NK-92 treated with Interleukin-12 subunit alpha and Interleukin-12 subunit beta, amount 100 ng/mL, for 24 hours (cell line): ENCODE measurements around the gene IFNL3.
"Not testable (repeated sequence)": the region's sequence is repeated elsewhere in the genome, so short reads cannot be mapped to it uniquely, and the experiment has no call there.

Experiments used
- DNase-seq: peaks from one replicate; lab custom pipeline; 2025; lab: John Stamatoyannopoulos, UW

IFNL3 gene

DNA sequence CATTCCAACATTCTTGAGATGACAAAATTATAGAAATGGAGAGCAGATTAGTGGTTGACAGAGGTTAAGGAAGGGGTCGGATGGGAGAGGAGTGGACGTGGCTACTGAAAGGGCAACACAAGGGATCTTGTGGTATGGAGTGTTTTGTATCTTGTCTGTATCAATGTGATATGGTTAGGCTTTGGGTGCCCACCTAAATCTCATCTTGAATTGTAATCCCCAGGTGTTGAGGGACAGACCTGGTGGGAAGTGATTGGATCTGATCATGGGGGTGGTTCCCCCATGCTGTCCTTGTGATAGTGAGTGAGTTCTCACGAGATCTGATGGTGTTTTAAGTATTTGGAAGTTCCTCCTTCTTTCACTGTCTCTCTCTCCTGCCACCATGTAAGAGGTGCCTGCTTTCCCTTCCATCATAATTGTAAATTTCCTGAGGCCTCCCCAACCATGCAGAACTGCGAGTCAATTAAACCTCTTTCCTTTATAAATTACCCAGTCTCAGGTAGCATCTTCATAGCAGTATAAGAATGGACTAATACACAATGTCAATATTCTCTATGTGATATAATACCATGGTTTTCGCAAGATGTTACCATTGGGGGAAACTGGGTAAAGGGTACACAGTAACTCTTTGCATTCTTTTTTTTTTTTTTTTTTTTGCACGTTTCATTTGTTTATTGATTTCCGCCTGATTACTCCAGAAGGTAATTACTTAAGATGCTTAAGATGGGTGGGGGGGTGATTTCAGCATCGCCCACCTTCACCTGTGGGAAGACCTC, 8.8 kb upstream of the IFNL3 start:
- DNase-seq = no peak

DNA sequence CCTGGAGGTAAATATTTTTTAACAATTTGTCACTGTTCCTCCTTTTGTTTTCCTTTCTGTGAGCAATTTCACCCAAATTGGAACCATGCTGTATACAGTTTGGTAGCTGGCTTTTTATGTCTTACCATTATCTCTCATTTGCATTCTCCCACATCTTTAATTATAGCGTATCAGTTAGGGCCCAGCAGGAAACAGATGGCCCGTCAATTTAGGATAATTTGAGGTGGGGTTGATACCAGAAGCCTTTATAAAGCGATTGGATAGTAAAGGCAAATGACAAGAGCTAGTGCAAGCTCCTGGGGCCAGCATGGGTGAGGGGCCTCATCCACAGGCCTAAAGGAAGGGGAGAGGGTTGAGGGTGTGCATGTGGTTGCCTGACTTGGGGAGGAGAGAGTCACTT, 7.7 kb upstream of the IFNL3 start:
- DNase-seq = no peak

DNA sequence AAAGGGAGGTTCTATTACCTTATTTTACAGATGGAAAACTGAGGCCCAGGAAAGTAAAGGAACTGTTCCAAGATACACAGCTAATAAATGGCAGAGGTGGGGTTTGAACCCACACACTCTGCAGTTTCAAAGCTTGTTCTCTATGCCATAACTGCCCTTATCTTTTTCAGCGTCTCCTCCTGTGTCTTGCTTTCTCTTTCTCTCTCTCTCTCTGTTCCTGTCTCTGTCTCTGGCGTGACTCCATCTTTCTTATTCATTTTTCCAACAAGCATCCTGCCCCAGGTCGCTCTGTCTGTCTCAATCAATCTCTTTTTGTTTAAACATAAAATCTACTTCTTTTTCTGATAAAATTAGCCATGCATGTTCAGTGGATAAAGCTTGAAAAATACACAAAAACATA, 7.0 kb upstream of the IFNL3 start:
- DNase-seq = no peak

DNA sequence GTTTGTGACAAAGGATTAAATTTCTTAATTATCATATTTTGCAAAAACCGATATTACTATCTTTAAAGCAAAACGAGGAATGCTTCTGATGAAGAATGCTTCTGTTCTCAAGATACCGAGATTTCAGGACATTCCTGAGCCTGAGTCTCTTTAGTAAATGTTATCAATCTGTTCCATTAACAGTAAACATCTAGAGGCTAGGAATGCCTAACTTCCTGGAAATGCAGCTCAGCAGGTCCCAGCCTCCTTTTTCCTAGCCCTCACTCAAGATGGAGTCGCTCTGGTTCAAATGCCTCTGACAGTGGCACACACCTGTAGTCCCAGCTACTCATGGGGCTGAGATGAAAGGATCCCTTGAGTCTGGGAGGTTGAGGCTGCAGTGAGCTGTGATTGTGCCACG, 6.3 kb upstream of the IFNL3 start:
- DNase-seq = no peak

DNA sequence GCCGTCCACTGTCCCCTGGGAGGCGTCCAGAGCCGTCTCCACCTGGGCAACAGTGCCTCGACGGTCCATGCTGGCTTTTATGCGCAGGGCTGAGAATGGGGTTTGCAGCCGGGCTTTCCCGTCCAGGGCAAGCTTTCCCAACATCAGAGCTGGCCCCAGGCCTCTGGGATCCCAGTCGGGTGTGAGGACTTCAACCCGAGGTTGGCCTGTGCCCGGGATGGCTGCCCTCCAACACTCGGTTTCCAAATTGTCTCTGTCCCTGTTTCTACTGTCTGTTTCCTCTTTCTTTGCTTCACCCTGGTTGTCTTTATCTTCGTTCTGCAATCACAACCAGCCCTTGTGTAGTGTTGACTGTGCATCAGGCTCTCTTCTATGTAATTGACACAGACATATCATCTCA, 4.0 kb upstream of the IFNL3 start, which contains the start of gene IFNL4:
IFNL4 (minus strand) TSS at position 51 of the 400 bp plus-strand sequence.
- DNase-seq = no peak

- no peak for DNase-seq
Measured at GRCh38 chr19:39247701-39248664, 3.2 kb upstream of the IFNL3 start.

DNA sequence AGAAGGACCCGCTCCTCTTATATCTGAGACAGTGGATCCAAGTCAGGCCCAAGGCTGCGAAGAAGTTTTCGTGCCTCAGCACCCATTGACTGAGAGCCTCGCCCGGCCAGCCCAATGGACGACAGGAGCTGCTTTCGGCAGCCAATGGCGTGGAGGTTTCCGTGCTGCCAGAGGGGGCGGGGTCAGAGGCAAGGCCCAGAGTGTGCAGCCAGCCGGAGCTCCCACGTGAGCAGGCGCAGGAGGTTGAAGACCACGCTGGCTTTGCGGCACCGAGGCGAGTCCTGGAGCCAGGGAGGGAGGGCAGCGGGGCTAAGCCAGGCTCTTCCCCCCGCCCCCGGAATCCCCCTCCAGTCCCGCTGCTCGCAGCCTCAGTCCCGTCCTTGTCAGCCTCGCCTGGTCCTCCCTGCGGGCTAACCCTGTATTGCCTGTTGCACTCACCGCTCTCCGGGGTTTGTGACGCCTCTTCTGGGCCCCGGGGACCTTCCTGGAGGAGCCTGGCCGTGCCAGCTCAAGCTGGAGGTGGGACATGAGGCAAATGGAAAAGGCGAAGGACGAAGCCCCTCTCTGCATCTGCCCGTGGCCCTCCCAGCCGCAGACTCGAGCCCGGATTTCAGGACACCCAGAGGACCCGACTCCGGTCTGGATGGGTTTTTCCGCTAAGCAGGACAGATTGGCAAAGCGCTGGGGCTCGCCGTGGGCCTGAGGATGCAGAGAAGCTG, 2.3 kb upstream of the IFNL3 start:
- DNase-seq = no peak

DNA sequence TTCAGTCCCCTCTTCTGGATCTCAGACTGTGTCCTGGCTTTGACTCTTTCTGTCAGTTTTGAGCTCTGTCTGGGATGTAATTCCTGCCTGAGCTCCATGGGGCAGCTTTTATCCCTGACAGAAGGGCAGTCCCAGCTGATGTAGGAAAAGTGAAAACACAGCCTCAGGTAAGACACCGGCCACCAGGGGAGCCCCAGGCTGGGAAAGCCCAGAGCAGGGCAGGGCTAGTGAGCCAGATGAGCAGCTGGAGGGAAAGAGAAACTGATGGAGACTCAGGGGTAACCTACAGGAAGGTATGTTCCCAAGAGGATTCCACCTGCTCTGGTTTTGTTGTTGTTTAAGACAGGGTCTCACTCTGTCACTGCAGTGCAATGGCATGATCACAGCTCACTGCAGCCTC, 360 bp upstream of the IFNL3 start:
- DNase-seq = not testable (repeated sequence)

DNA sequence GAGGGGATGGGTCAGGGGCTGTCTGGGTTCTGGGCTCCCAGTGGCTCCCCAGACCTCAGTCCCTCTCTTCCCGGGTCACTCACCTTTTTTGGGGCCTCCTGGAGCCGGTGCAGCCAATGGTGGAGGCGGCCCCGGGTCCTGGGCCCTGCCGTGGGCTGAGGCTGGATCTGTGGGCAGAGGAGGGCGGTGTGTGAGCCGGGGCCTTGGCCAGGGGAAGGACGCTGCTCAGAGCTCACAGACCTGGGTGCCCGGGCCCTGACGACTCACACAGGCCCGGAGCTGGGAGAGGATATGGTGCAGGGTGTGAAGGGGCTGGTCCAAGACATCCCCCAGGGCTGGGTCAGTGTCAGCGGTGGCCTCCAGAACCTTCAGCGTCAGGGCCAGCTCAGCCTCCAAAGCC, 1.1 kb downstream of the IFNL3 start:
- not testable (repeated sequence) for DNase-seq

GRCh38 chr19:39240421-39240820, 4.4 kb downstream of the IFNL3 start:
- no peak for DNase-seq

- DNase-seq = no peak
Measured at GRCh38 chr19:39238944-39239343, 5.9 kb downstream of the IFNL3 start.

GRCh38 chr19:39238209-39238608, 6.6 kb downstream of the IFNL3 start:
- DNase-seq = no peak

GRCh38 chr19:39237200-39238184, 7.3 kb downstream of the IFNL3 start:
- peak; percentile 45 for DNase-seq

DNA sequence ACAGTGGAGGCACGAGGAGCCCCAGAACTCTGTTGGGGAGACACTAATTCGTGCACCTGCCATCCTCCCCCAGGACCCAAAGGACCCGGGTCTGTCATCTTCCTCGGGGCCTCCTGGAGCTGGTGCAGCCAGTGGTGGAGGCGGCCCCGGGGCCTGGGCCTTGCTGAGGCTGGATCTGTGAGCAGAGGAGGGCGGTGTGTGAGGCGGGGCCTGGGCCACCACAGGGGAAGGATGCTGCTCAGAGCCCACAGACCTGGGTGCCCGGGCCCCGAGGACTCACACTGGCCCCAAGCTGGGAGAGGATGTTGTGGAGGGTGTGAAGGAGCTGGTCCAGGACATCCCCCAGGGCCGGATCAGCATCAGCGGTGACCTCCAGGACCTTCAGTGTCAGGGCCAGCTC, 8.3 kb downstream of the IFNL3 start:
- no peak for DNase-seq

- DNase-seq = no peak
Measured at GRCh38 chr19:39232708-39233107, 12.1 kb downstream of the IFNL3 start.

GRCh38 chr19:39230096-39230764, 14.6 kb downstream of the IFNL3 start:
- no peak for DNase-seq

DNA sequence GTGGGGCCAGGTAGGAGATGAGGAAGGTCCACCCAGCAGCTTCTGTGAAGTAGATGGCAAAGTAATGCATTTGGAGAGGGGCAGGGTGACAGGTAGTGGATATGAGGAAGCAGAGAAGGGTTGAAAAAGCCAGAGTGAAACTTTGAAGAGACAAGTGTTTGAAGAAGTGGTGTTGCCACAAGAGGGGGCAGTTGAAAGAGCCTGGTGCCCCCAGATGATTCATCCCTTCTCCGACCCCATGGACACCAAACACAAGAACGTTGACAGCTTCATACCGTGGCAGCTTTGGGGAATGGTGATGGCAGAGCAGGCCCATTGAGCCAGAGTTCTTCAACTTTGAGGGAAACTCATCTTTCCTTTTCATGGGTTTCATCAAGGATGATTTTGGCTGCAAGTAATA, 19.9 kb downstream of the IFNL3 start:
- DNase-seq = no peak

- no peak for DNase-seq
Measured at GRCh38 chr19:39223703-39224279, 21.0 kb downstream of the IFNL3 start.

GRCh38 chr19:39219108-39219507, 25.7 kb downstream of the IFNL3 start:
- not testable (repeated sequence) for DNase-seq
